ENCODE results near the gene GRIN2A. TPM values are rescaled to one million over a fixed set of nuclear protein-coding genes. Genes with fewer than 3 reads are reported as not detected.

GRIN2A gene
- total and polyA plus RNA-seq, 4 experiments from 2014 or later: not detected

DNA sequence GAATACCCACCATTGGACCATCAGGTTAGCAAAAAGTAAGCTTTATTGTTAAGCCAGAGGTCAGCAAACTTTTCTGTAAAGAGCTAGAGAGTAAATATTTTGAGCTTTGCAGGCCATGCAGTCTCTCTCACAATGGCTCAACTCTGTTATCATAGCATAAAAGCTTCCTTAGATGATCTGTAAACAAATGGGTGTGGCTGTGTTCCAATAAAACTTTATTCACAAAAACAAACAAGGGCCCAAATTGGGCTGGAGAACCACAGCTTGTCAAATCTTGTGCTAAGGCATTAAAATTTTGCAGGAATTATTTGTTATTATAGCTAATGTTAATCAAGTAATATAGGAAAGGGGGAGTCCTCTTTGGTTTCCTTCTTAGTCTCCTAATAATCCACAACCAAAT is 153.6 kb downstream of the GRIN2A start:
- H3K27ac ChIP-seq (ENCODE audit: low read depth, low read length): no peak overlapping the region
- no peak for DNase-seq
- no peak overlapping the region for H3K27ac Mint-ChIP-seq
- no peak overlapping the region for H3K4me3 ChIP-seq (ENCODE audit: low read length in 2 of 2)
- peaks cover 0 to 6% (median 0%) of the 10 kb centered on the region in 8 donors for H3K9me3 Mint-ChIP-seq
- H3K4me1 Mint-ChIP-seq: no peaks in the 10 kb centered on the region
- intact Hi-C loops (cut with micrococcal nuclease): no loop called here
- H3K4me1 ChIP-seq (ENCODE audit: insufficient read depth, low read length): no peaks in the 10 kb centered on the region
- POLR2A ChIA-PET (ENCODE audit: partially characterized antibody): no interaction called here
- no peaks in the 10 kb centered on the region for H3K36me3 ChIP-seq (ENCODE audit: insufficient read depth, low read length)
- no peaks in the 10 kb centered on the region for H3K27me3 ChIP-seq (ENCODE audit: insufficient read depth, low read length)
- H3K9me3 ChIP-seq (ENCODE audit: control insufficient read depth in 1 of 2, low read length in 2 of 2): no peaks in the 10 kb centered on the region
- peaks cover 0 to 2% of the 10 kb centered on the region in 2 donors for H3K27me3 Mint-ChIP-seq
- CTCF ChIA-PET (ENCODE audit: partially characterized antibody): interaction anchor here (0.7 kb wide), 1 partner anchor 17 kb away, joined by 3 read pairs; no protein-coding TSS in a partner anchor
- H3K36me3 Mint-ChIP-seq: no peaks in the 10 kb centered on the region
- no peak overlapping the region for H3K4me3 Mint-ChIP-seq

DNA sequence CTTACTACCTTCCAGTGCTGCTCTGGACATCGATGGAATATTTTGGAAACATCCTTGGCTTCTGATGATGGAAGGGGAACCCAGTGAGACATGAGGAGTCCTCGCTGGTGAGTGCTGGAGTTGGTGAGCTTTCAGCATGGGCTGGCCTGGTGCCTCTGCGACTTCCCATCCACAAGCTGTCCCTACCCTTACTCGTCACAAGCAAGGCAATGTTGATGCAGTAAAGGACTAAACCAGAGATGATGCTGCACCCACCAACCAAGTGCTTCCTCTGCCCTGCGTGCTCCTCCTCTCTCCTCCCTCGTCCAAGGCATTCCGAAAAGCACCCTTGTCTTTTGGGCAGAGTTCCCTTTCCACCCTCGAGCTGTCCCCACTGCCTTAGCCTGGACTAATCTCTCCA is 154.7 kb downstream of the GRIN2A start:
- no peaks in the 10 kb centered on the region for H3K4me1 ChIP-seq (ENCODE audit: insufficient read depth, low read length)
- POLR2A ChIA-PET (ENCODE audit: partially characterized antibody): no interaction called here
- no peak for DNase-seq
- H3K4me3 ChIP-seq (ENCODE audit: low read length in 2 of 2): no peak overlapping the region
- no peaks in the 10 kb centered on the region for H3K36me3 ChIP-seq (ENCODE audit: insufficient read depth, low read length)
- H3K27ac ChIP-seq (ENCODE audit: low read depth, low read length): no peak overlapping the region
- H3K9me3 ChIP-seq (ENCODE audit: control insufficient read depth in 1 of 2, low read length in 2 of 2): no peaks in the 10 kb centered on the region
- Mint-ChIP-seq H3K4me3 (no peak overlapping the region), H3K9me3 (peaks cover 0 to 6% (median under 1%) of the 10 kb centered on the region in 8 donors), H3K4me1 (no peaks in the 10 kb centered on the region), H3K36me3 (no peaks in the 10 kb centered on the region), H3K27me3 (peaks cover 0 to 2% of the 10 kb centered on the region in 2 donors), H3K27ac (no peak overlapping the region)
- CTCF ChIA-PET (ENCODE audit: partially characterized antibody): no interaction called here
- intact Hi-C loops (cut with micrococcal nuclease): no loop called here
- no peaks in the 10 kb centered on the region for H3K27me3 ChIP-seq (ENCODE audit: insufficient read depth, low read length)

DNA sequence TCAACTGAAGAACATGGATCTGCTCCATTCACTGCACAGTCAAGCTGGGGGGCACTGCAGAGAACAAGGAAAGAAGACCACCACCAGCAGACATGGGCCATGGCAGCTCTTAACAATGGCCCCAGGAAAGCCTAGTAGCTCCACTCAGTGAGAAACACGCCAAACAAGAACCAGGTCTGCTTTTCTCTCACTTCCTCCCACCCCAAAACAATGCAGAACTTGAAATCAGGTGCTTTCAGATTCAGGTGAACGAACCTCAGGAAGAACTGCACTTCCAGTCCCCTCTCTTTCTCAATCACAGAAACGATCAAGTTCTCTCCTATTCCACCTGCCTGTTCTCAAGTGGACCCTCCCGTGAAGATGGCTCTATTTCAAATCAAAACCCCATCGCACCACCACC is 155.6 kb downstream of the GRIN2A start:
- no peak overlapping the region for H3K4me3 Mint-ChIP-seq

DNA sequence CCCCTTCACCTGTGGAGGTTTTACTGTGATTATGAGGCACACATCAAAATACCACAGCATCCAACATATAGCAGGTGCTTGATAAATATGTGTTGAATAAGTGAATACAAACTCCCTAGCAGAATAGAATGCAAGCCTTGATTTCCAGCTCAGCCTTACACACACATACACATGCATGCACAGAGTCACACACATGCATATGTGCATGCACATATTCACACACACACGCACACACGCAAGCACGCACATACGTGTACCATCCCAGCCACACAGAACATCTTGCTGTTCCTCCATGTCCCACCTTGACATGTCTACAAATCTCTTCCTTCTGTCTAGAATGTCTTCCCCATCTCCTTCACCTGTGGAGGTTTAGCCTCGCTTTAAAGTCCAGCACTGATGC is 160.1 kb downstream of the GRIN2A start:
- no peaks in the 10 kb centered on the region for H3K27me3 Mint-ChIP-seq
- Histone ChIP-seq H3K36me3 (ENCODE audit: insufficient read depth, low read length) (no peaks in the 10 kb centered on the region), H3K4me3 (ENCODE audit: low read length in 2 of 2) (no peak overlapping the region), H3K27me3 (ENCODE audit: insufficient read depth, low read length) (no peaks in the 10 kb centered on the region), H3K27ac (ENCODE audit: low read depth, low read length) (no peak overlapping the region), H3K9me3 (ENCODE audit: control insufficient read depth in 1 of 2, low read length in 2 of 2) (no peaks in the 10 kb centered on the region), H3K4me1 (ENCODE audit: insufficient read depth, low read length) (no peaks in the 10 kb centered on the region)
- ChIA-PET CTCF (ENCODE audit: partially characterized antibody) (no interaction called here), POLR2A (ENCODE audit: partially characterized antibody) (no interaction called here)
- no peak overlapping the region for H3K4me3 Mint-ChIP-seq
- H3K9me3 Mint-ChIP-seq: peaks cover 0 to 3% (median 0%) of the 10 kb centered on the region in 8 donors
- no peaks in the 10 kb centered on the region for H3K36me3 Mint-ChIP-seq
- DNase-seq: no peak
- no peak overlapping the region for H3K27ac Mint-ChIP-seq
- H3K4me1 Mint-ChIP-seq: no peaks in the 10 kb centered on the region
- intact Hi-C loops (cut with micrococcal nuclease): no loop called here

More for the DNA sequence above, 155.6 kb downstream of the GRIN2A start:
- no peaks in the 10 kb centered on the region for H3K36me3 ChIP-seq (ENCODE audit: insufficient read depth, low read length)
- ChIA-PET CTCF (ENCODE audit: partially characterized antibody) (no interaction called here), POLR2A (ENCODE audit: partially characterized antibody) (no interaction called here)
- H3K9me3 ChIP-seq (ENCODE audit: control insufficient read depth in 1 of 2, low read length in 2 of 2): no peaks in the 10 kb centered on the region
- no peak overlapping the region for H3K4me3 ChIP-seq (ENCODE audit: low read length in 2 of 2)
- intact Hi-C loops (cut with micrococcal nuclease): no loop called here
- Mint-ChIP-seq H3K36me3 (no peaks in the 10 kb centered on the region), H3K27me3 (peaks cover 0 to 2% of the 10 kb centered on the region in 2 donors), H3K27ac (no peak overlapping the region), H3K9me3 (peaks cover 0 to 6% (median under 1%) of the 10 kb centered on the region in 8 donors), H3K4me1 (no peaks in the 10 kb centered on the region)
- no peaks in the 10 kb centered on the region for H3K27me3 ChIP-seq (ENCODE audit: insufficient read depth, low read length)
- no peaks in the 10 kb centered on the region for H3K4me1 ChIP-seq (ENCODE audit: insufficient read depth, low read length)
- DNase-seq: no peak
- no peak overlapping the region for H3K27ac ChIP-seq (ENCODE audit: low read depth, low read length)

DNA sequence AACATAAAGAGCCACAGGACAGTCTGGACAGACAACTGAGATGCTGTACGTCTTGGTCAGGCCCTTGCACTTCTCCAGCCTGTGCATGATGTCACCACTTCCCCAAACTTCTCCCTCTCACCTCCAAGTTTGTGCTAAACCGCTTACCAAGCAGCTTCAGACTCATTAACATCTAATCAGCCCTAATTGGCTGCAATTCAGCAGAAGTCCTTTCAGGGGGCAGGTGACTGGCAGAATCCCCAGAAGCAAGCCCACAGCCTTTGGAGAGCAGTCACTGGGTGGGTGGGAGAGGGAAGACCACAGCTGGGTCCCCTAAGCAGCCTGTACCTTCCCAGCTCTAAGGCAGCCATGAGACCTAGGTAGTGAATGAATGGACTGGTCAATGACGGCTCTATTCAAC is 161.4 kb downstream of the GRIN2A start:
- POLR2A ChIA-PET (ENCODE audit: partially characterized antibody): no interaction called here
- intact Hi-C loops (cut with micrococcal nuclease): no loop called here
- Histone ChIP-seq H3K4me3 (ENCODE audit: low read length in 2 of 2) (no peak overlapping the region), H3K4me1 (ENCODE audit: insufficient read depth, low read length) (no peaks in the 10 kb centered on the region), H3K27me3 (ENCODE audit: insufficient read depth, low read length) (no peaks in the 10 kb centered on the region), H3K9me3 (ENCODE audit: control insufficient read depth in 1 of 2, low read length in 2 of 2) (no peaks in the 10 kb centered on the region), H3K36me3 (ENCODE audit: insufficient read depth, low read length) (no peaks in the 10 kb centered on the region), H3K27ac (ENCODE audit: low read depth, low read length) (no peak overlapping the region)
- no peaks in the 10 kb centered on the region for H3K27me3 Mint-ChIP-seq
- H3K36me3 Mint-ChIP-seq: no peaks in the 10 kb centered on the region
- CTCF ChIA-PET (ENCODE audit: partially characterized antibody): no interaction called here
- no peak overlapping the region for H3K27ac Mint-ChIP-seq
- no peaks in the 10 kb centered on the region for H3K4me1 Mint-ChIP-seq
- H3K4me3 Mint-ChIP-seq: no peak overlapping the region
- no peak for DNase-seq
- H3K9me3 Mint-ChIP-seq: peaks cover 0 to 7% (median 0%) of the 10 kb centered on the region in 8 donors

DNA sequence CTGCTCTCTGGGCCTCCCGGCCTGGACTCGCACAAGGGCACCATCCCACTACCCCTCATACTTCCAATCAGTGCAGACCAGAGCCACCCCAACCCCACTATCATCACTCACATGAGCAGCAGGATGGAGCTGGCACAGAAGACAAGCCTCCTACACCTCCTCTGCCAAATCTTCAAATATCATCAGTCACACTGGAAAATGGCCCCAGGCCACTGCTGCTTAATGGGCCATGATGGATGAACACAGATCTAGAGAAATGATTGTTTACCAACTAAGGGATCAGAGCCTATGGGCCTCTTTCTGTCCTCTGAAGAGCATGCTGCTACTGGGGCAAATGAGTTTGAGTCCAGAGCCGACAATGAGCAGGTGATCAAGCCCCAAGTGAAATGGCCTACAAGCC is 165.5 kb downstream of the GRIN2A start:
- intact Hi-C loops (cut with micrococcal nuclease): no loop called here
- Mint-ChIP-seq H3K9me3 (peaks cover 0 to 11% (median under 1%) of the 10 kb centered on the region in 8 donors), H3K4me1 (no peaks in the 10 kb centered on the region), H3K36me3 (no peaks in the 10 kb centered on the region), H3K4me3 (no peak overlapping the region), H3K27me3 (peaks cover 1 to 2% of the 10 kb centered on the region in 2 donors), H3K27ac (no peak overlapping the region)
- POLR2A ChIA-PET (ENCODE audit: partially characterized antibody): no interaction called here
- Histone ChIP-seq H3K36me3 (ENCODE audit: insufficient read depth, low read length) (no peaks in the 10 kb centered on the region), H3K9me3 (ENCODE audit: control insufficient read depth in 1 of 2, low read length in 2 of 2) (no peaks in the 10 kb centered on the region), H3K4me3 (ENCODE audit: low read length in 2 of 2) (no peak overlapping the region), H3K27me3 (ENCODE audit: insufficient read depth, low read length) (no peaks in the 10 kb centered on the region), H3K27ac (ENCODE audit: low read depth, low read length) (no peak overlapping the region), H3K4me1 (ENCODE audit: insufficient read depth, low read length) (no peaks in the 10 kb centered on the region)
- DNase-seq: no peak
- CTCF ChIA-PET (ENCODE audit: partially characterized antibody): no interaction called here

DNA sequence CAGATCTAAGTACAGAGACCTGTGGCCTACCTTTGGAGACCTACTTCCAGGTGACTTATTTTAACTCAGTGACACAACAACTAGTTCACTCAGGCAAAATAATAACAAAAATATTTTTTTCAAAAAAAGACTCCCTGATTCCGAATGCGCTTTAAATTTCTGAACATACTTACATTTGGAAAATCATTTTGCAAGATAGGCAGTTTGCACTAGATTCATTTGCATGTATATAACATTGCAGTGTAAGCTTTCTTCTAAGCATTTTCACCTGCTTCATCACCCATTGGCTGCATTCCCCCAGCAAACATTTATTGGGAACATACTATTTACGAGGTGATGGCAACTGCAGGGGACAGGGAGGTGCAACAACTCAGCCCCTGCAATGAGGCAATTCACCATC is 166.8 kb downstream of the GRIN2A start:
- Histone ChIP-seq H3K27ac (ENCODE audit: low read depth, low read length) (no peak overlapping the region), H3K4me1 (ENCODE audit: insufficient read depth, low read length) (no peaks in the 10 kb centered on the region), H3K36me3 (ENCODE audit: insufficient read depth, low read length) (no peaks in the 10 kb centered on the region), H3K9me3 (ENCODE audit: control insufficient read depth in 1 of 2, low read length in 2 of 2) (no peaks in the 10 kb centered on the region), H3K4me3 (ENCODE audit: low read length in 2 of 2) (no peak overlapping the region), H3K27me3 (ENCODE audit: insufficient read depth, low read length) (no peaks in the 10 kb centered on the region)
- ChIA-PET CTCF (ENCODE audit: partially characterized antibody) (no interaction called here), POLR2A (ENCODE audit: partially characterized antibody) (no interaction called here)
- Mint-ChIP-seq H3K36me3 (no peaks in the 10 kb centered on the region), H3K27me3 (peaks cover 2 to 3% of the 10 kb centered on the region in 2 donors), H3K4me3 (no peak overlapping the region), H3K4me1 (no peaks in the 10 kb centered on the region), H3K27ac (no peak overlapping the region), H3K9me3 (peaks cover 0 to 11% (median under 1%) of the 10 kb centered on the region in 8 donors)
- no peak for DNase-seq
- intact Hi-C loops (cut with micrococcal nuclease): no loop called here

DNA sequence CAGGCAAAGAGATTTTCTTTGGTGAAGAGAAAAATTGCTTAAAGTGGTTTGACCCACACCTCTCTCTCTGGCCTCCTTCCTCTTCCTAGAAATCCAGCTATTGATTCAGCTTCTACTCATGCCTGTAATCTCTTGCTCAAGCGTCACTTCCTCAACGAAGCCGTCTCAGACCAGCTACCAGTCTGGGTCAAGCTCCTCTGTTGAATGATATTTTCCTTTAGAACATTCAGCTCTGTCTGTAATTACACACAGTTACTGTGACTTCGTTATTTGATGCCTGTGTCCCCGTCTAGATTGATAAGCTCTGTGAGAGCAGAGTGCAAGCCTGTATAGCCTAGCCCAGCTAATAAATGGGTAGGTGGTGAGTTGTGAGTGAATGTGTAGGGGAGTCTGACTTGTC is 168.5 kb downstream of the GRIN2A start:
- Mint-ChIP-seq H3K4me1 (no peaks in the 10 kb centered on the region), H3K27ac (no peak overlapping the region)
- POLR2A ChIA-PET (ENCODE audit: partially characterized antibody): no interaction called here

More for the DNA sequence above, 168.5 kb downstream of the GRIN2A start:
- CTCF ChIA-PET (ENCODE audit: partially characterized antibody): no interaction called here
- Histone ChIP-seq H3K9me3 (ENCODE audit: control insufficient read depth in 1 of 2, low read length in 2 of 2) (no peaks in the 10 kb centered on the region), H3K4me3 (ENCODE audit: low read length in 2 of 2) (no peak overlapping the region), H3K27me3 (ENCODE audit: insufficient read depth, low read length) (no peaks in the 10 kb centered on the region), H3K36me3 (ENCODE audit: insufficient read depth, low read length) (no peaks in the 10 kb centered on the region), H3K27ac (ENCODE audit: low read depth, low read length) (no peak overlapping the region), H3K4me1 (ENCODE audit: insufficient read depth, low read length) (no peaks in the 10 kb centered on the region)
- intact Hi-C loops (cut with micrococcal nuclease): no loop called here
- Mint-ChIP-seq H3K9me3 (peaks cover 0 to 11% (median under 1%) of the 10 kb centered on the region in 8 donors), H3K4me3 (no peak overlapping the region), H3K36me3 (no peaks in the 10 kb centered on the region), H3K27me3 (peaks cover 2 to 3% of the 10 kb centered on the region in 2 donors)
- DNase-seq: no peak
